Astrocyte of the cerebellum (primary cell): Measurements from ENCODE around the gene RAB3A.

Experiments
- DNase-seq: peaks from one replicate; pipeline ENCODE4 v3.0.0-alpha.2; 2011; ENCODE audit warnings: low read depth
- H3K4me3 ChIP-seq: 2 replicates; pipeline ENCODE4 v1.5.1; 2011; ENCODE audit warnings: mild to moderate bottlenecking, low read depth, low read length, moderate library complexity
- CTCF ChIP-seq: IDR thresholded peaks from 2 replicates; pipeline ENCODE4 v1.5.1; 2012; ENCODE audit warnings: low read length, low read depth, moderate library complexity, mild to moderate bottlenecking; ENCODE audit errors: missing control alignments
- in situ Hi-C: cut with HindIII; loops from 2 replicates; pipeline ENCODE4 v1.10.0; 2017; ENCODE audit warnings: low sequenced_read_pairs

RAB3A gene

GRCh38 chr19:18239303-18239702 is 35.5 kb upstream of the RAB3A start:
- no peak for DNase-seq
- in situ Hi-C loops = no loop called here
- no peak for TF ChIP-seq CTCF
- H3K4me3 ChIP-seq = no peak overlapping the region

- H3K4me3 ChIP-seq = no peak overlapping the region
- no peak for TF ChIP-seq CTCF
- no peak for DNase-seq
- in situ Hi-C loops = loop anchor here (5.0 kb wide), 1 partner anchor 72 kb away; no protein-coding TSS in a partner anchor
Measured at GRCh38 chr19:18234194-18234593, 30.4 kb upstream of the RAB3A start.

- no peak for DNase-seq
- TF ChIP-seq CTCF = no peak
- in situ Hi-C loops = loop anchor here (5.0 kb wide), 1 partner anchor 71 kb away; no protein-coding TSS in a partner anchor
- no peak overlapping the region for H3K4me3 ChIP-seq
Measured at GRCh38 chr19:18233224-18233825, 29.5 kb upstream of the RAB3A start.

- TF ChIP-seq CTCF = no peak
- in situ Hi-C loops = loop anchor here (5.0 kb wide), 1 partner anchor 70 kb away; no protein-coding TSS in a partner anchor
- DNase-seq = no peak
- no peak overlapping the region for H3K4me3 ChIP-seq
Measured at GRCh38 chr19:18232540-18233223, 28.8 kb upstream of the RAB3A start.

GRCh38 chr19:18231775-18232174 is 27.9 kb upstream of the RAB3A start:
- H3K4me3 ChIP-seq = no peak overlapping the region
- no peak for DNase-seq
- TF ChIP-seq CTCF = no peak
- in situ Hi-C loops = loop anchor here (5.0 kb wide), 1 partner anchor 69 kb away; no protein-coding TSS in a partner anchor

- no peak overlapping the region for H3K4me3 ChIP-seq
- in situ Hi-C loops = loop anchor here (5.0 kb wide), 1 partner anchor 69 kb away; no protein-coding TSS in a partner anchor
- TF ChIP-seq CTCF = no peak
- DNase-seq = no peak
Measured at GRCh38 chr19:18230941-18231734, 27.3 kb upstream of the RAB3A start.
